Measurements from ENCODE around the gene NET1. TPM values are rescaled to one million over a fixed set of nuclear protein-coding genes. Genes with fewer than 3 reads are reported as not detected.

NET1 gene
- total RNA-seq, 1 donor from 2014 or later = 95.9 TPM

- H3K27ac ChIP-seq = no peak overlapping the region
- no peak overlapping the region for H3K4me3 ChIP-seq
- no peaks in the 10 kb centered on the region for H3K36me3 ChIP-seq
- H3K27me3 ChIP-seq = no peaks in the 10 kb centered on the region
- peaks cover 9 to 15% of the 10 kb centered on the region in 2 donors for H3K9me3 ChIP-seq
- no peaks in the 10 kb centered on the region for H3K4me1 ChIP-seq
- intact Hi-C loops (cut with DNase I) = no loop called here
- DNase-seq (ENCODE audit: low spot score in 2 of 2) = no peak
- TF ChIP-seq CTCF (IDR thresholded peaks at IDR 0.05) = no peak
Observed at GRCh38 chr10:5395168-5395567, 17.2 kb upstream of the NET1 start.

GRCh38 chr10:5396556-5397300 lies 15.6 kb upstream of the NET1 start:
- Histone ChIP-seq H3K27ac (no peak overlapping the region), H3K27me3 (no peaks in the 10 kb centered on the region), H3K4me3 (no peak overlapping the region), H3K4me1 (no peaks in the 10 kb centered on the region), H3K36me3 (no peaks in the 10 kb centered on the region), H3K9me3 (no peaks in the 10 kb centered on the region)
- TF ChIP-seq CTCF (IDR thresholded peaks at IDR 0.05) = no peak
- DNase-seq (ENCODE audit: low spot score in 2 of 2) = no peak
- intact Hi-C loops (cut with DNase I) = no loop called here

GRCh38 chr10:5399332-5399731 lies 13.0 kb upstream of the NET1 start:
- Histone ChIP-seq H3K4me1 (no peaks in the 10 kb centered on the region), H3K27ac (no peak overlapping the region), H3K36me3 (no peaks in the 10 kb centered on the region), H3K9me3 (no peaks in the 10 kb centered on the region), H3K4me3 (no peak overlapping the region), H3K27me3 (no peaks in the 10 kb centered on the region)
- no peak for TF ChIP-seq CTCF (IDR thresholded peaks at IDR 0.05)
- intact Hi-C loops (cut with DNase I) = no loop called here
- DNase-seq (ENCODE audit: low spot score in 2 of 2) = no peak

GRCh38 chr10:5400468-5401240 lies 11.7 kb upstream of the NET1 start:
- no peak overlapping the region for H3K27ac ChIP-seq
- intact Hi-C loops (cut with DNase I) = no loop called here

GRCh38 chr10:5402798-5403197 lies 9.6 kb upstream of the NET1 start:
- no peak for TF ChIP-seq CTCF (IDR thresholded peaks at IDR 0.05)
- H3K9me3 ChIP-seq = no peaks in the 10 kb centered on the region
- intact Hi-C loops (cut with DNase I) = no loop called here
- no peak for DNase-seq (ENCODE audit: low spot score in 2 of 2)
- no peak overlapping the region for H3K4me3 ChIP-seq
- no peaks in the 10 kb centered on the region for H3K36me3 ChIP-seq
- H3K27me3 ChIP-seq = no peaks in the 10 kb centered on the region
- no peaks in the 10 kb centered on the region for H3K4me1 ChIP-seq
- H3K27ac ChIP-seq = no peak overlapping the region

More at GRCh38 chr10:5400468-5401240, 11.7 kb upstream of the NET1 start:
- no peak for TF ChIP-seq CTCF (IDR thresholded peaks at IDR 0.05)
- no peak for DNase-seq (ENCODE audit: low spot score in 2 of 2)
- Histone ChIP-seq H3K9me3 (no peaks in the 10 kb centered on the region), H3K27me3 (no peaks in the 10 kb centered on the region), H3K4me1 (no peaks in the 10 kb centered on the region), H3K36me3 (no peaks in the 10 kb centered on the region), H3K4me3 (no peak overlapping the region)
